Measurements from ENCODE around the gene POU5F1.
"Not testable (repeated sequence)": the region's sequence is repeated elsewhere in the genome, so short reads cannot be mapped to it uniquely, and the experiment has no call there.

POU5F1 gene

DNA sequence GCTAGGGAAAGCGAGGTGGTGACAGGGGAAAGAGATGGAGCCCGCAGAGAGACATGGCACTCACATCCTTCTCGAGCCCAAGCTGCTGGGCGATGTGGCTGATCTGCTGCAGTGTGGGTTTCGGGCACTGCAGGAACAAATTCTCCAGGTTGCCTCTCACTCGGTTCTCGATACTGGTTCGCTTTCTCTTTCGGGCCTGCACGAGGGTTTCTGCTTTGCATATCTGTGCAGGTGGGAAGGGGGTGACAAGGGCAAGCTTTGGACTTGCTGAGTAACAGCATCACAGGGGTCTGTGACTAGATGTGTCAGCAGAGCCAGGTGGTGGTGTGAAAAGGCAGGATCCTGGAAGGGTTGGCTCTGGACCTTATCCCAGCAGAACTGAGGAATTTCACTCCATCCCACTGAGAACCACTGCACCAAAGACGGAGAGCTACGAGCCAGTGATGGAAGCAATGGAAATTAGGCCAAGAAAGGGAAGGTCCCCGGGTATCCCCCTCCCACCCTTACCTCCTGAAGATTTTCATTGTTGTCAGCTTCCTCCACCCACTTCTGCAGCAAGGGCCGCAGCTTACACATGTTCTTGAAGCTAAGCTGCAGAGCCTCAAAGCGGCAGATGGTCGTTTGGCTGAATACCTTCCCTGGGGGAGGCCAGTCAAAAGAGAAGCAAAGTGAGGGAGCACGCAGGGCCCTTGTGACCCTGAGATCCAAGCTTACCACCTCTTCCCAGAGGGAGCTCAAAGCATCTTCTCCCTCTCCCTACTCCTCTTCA, 5.2 kb downstream of the POU5F1 start:
- DNase-seq, result peak in 1 of 2 experiments; percentile 60

DNA sequence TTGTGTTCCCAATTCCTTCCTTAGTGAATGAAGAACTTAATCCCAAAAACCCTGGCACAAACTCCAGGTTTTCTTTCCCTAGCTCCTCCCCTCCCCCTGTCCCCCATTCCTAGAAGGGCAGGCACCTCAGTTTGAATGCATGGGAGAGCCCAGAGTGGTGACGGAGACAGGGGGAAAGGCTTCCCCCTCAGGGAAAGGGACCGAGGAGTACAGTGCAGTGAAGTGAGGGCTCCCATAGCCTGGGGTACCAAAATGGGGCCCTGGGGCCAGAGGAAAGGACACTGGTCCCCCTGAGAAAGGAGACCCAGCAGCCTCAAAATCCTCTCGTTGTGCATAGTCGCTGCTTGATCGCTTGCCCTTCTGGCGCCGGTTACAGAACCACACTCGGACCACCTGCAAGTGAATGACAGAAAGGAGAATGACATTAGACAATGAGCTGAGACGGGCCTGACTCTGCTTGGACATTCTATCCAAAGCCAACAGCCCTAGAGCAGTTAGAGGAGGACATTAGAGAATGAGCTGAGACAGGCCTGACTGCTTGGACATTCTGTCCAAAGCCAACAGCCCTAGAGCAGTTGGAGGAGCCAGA, 5.9 kb downstream of the POU5F1 start:
- DNase-seq, result not testable (repeated sequence)

DNA sequence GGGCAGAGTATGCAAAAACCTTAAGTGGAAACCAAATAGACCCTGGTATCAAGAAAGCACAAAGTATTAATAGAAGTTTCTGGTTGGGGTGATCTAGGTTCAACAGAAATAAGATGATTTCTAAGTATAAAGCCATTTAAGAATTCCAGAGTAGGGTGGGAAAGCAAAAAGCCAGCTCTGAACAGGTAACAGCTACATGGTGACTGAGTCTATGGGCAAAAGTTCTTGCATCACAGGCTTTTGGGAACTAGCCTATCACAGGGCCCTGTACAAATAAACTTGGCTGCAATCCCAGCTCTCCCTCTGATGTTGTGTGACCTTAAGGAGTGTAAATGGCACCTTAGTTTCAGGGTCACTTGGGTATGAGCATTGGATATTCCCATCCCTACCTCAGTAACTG, 6.6 kb downstream of the POU5F1 start:
- no peak for DNase-seq

DNA sequence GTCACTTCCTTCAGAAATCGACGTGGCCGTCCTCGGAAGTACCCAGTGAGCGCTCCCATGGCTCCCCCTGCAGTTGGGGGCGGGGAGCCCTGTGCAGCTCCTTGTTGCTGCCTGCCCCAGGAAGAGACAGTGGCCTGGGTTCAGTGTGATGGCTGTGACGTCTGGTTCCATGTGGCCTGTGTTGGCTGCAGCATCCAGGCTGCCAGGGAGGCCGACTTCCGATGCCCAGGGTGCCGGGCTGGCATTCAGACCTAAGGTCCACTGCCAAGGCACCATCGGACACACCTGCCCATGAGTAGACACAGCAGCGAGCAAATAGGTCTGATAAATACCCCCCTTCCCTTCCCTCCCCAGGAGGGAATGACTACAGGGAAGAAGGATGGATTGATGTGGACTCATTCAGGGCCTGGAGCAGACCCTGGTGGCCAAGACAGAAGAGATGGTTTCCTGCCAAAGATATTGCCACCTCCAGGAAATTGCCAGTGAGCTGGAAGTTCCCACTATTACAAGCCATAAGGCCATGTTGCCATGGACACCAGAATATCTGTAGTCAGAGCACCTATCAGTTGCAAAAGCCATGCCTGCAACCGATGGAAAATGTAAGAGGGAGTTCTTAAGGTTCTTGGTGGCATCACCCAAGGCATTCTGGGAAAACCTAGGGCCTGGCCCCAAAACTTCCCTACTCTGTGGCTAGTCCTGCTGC, 7.9 kb downstream of the POU5F1 start:
- no peak for DNase-seq

DNA sequence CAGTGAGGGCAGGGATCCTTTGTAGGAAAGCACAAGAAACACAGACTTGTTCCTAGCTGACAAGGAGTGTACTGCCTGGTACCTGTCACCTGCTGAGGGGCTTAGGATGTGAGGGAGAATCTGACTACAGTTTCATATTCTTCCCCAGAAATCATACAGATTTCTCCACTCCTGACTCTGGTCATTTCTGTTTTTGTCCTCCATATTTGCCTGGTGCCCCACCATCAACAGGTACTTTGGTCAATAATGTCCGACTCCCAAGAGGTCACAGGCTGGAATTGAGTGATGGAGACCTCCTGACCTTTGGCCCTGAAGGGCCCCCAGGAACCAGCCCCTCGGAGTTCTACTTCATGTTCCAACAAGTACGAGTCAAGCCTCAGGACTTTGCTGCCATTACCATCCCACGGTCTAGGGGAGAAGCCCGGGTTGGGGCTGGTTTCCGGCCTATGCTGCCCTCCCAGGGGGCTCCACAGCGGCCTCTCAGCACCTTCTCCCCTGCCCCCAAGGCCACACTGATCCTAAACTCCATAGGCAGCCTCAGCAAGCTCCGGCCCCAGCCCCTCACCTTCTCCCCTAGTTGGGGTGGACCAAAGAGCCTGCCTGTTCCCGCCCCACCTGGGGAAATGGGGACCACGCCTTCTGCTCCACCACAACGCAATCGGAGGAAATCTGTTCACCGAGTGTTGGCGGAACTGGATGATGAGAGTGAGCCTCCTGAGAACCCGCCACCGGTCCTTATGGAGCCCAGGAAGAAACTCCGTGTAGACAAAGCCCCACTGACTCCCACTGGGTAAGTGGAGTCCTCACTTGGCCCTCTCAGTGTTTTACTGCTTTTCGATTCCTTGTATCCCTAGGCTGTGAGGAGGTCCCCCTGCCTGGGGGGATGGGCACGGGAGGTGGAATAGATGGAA, 9.0 kb downstream of the POU5F1 start:
- DNase-seq, result no peak

DNA sequence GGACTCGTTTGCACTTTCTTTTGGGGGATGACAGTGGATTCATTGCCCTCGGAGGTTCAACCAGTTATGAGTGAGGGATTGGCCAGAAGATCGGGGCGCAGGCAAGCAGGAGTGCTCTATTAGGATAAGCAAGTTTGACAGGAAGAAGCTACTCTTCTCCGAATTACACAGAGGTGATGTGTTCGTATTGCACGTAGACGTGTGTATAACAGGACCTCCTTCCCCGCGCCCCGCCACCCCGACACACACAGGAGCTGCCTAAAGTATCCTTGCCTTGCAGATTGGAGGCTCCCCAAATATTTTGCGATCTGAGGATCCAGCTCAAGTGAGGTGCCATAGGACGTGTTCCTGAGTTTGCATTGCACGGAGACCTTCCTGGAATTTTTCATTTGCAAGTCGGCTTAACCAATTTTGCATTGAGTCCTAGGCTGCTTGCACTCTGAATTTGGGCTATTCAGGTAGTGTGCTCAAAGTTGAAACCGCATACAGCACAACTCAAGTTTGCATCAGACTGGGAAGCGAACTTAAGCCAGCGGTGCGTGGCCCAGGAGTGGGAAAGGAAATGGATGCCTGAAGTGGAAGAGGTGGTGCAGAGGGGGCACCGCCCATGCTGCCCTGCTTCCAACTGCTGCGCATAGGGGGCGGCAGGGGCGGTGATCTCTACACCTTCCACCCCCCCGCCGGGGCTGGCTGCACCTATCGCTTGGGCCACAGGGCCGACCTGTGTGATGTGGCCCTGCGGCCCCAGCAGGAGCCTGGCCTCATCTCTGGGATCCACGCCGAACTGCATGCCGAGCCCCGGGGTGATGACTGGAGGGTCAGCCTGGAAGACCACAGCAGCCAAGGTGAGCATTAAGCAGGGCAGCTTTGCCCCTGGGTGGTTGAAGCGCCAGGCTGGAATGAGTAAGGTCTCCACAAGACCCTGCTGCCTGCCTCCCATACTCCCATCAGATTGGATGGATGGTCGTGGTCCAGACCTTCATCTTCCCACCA, 11.3 kb downstream of the POU5F1 start:
- peak in 1 of 2 experiments; percentile 34 for DNase-seq

DNA sequence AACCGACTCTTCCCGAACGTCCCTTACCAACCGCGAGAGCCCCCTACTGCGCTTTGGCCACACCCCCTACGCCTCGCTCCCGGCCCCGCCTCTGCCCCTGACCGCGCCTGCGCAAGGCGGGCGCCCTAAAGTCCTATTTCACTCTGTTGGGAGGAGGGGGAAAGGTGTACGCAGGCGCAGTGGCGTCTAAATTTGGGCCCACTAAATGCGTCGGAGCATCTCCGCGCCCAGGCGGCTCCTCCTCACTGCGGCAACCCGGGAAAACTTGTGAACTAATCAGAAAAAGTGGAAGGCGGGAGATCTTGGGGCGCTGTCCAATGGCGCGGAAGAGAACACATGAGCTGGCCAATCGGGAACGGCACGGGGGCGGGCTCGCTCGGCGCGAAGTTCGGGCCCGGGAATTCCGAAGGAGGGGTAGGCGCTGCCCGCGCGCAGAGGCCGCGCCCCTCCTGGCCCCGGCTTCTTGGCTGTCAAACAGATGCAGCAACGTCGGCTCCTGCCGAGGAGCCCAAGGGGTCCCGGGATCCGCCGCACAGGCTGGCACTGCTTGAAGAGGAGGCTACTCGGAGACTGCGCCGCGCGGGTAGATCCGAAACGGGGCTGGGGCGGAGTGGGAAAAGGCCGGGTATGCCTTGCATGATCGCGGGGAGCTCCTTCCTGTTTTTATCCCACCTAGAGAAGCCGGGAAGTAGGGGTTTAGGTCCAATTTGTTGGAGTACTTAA, 12.2 kb downstream of the POU5F1 start, which contains the start of gene TCF19:
TCF19 (plus strand) TSS at position 450 of the 723 bp plus-strand sequence. CDS start 881 bp downstream, outside the sequence.
- peak; percentile 98 to 99 for DNase-seq

DNA sequence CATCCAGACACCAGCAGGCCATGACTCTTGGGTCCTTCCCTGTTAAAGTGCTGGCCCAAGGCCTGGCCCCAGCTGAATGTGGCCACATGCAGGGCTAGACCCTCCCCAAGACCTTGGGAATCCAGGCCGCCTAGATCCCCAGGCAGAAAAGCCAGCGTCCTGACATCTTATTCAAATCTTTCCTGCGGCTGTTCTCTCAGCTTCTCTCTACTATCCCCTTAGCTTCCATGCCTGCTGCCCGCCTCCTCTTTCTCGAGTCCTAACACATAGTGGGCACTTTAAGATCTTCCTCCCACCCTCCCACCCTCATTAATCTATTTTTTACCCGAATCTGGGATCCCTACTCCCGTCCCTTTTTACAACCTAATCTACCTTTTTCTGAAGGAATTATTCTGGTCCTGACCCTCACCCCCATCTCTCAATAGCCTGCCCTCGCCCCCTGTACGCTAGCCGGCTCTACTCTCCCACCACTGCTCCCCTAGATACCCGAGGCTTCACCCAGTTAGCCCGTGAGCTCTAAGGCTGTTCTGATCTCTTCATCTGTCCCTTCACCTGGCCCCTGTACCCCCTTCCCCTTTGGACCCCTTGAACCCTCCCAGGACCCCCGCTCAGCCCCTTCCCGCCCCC, 12.9 kb downstream of the POU5F1 start, which contains the start of gene CCHCR1:
CCHCR1 (minus strand) TSS at position 290 of the 627 bp plus-strand sequence; CDS start at position 88, 202 bp downstream.
- no peak for DNase-seq

DNA sequence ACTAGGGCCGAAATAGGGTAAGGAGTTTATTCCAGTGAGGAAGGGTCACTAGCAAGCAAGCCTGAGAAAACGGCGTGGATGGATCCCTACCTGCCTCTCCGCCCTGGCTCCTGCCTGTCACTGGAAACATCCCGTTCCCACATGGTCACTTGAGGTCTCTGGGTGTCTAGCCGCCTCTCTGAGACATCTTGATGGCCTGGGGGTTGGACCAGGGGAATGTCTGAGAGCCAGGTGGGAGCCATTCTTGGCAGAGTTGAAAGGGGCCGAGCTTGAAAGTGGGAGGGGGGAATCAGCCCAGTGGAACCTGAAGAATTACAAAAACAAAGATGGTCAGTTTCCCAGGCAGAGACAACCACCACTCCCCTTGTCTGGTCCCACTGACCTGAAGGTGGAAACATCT, 13.8 kb downstream of the POU5F1 start:
- no peak for DNase-seq

DNA sequence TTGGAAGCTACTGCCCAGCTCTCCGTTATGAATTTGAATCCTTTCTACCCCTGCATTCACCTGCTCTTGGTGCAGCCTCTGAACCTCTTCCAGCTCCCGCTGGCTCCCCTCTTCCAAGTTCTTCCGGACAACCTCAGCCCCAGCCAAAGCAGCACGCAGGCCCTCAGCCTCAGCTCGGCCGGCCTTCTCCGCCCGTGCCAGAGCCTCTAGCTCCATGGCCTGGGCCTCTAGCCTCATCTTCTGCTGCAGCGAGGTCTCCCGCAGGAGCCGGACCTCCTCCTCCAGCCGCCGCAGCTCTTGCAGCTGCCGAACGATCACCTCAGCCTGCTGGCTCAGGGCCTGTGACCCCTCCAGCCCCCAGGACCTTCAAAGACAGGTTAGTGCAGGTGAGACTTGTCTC, 16.0 kb downstream of the POU5F1 start:
- DNase-seq, result no peak

DNA sequence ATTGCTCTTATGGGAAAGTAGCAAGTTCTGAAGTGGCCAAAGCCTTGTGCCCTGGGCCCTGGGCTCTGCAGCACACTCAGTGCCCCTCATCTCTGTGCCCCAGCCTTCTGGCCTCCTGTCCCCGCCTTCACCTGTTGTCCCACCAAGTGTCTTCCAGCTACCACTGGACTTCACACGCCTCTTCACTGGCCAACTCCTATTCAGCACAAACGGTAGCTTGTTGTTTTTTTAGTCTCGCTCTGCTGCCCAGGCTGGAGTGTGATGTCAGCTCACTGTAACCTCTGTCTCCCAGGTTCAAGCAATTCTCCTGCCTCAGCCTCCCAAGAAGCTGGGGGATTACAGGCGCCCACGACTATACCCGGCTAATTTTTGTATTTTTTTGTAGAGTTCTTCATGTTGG, 17.7 kb downstream of the POU5F1 start:
- no peak for DNase-seq

DNA sequence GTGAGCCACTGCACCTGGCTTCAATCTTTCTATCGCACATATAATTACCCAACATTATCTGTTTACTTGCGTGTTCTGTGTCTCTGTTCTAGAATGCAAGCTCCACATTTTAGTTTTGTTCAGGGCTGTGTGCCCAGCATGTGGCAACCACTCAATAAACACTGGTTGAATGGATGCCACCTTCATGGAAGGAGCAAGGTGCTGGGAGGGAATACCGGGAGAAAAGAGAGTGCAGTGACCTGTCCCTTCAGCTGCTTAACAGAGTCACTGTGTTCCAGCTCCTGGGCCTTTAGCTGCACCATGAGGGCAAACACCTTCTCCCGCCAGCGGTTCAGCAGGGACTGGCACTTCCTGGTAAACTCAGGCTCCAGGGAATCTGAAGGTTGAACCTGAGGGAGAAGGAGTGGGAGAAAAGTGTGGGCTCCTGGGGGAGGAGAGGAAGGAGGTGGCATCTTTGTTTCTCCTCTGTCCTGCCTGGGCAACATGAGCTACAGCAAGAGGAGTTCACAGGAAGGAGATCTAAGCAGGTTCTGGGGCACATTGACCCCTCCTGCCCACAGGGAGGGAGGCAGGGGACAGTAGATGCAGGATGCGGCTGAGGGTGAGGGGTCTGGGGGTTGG, 20.5 kb downstream of the POU5F1 start:
- no peak for DNase-seq

DNA sequence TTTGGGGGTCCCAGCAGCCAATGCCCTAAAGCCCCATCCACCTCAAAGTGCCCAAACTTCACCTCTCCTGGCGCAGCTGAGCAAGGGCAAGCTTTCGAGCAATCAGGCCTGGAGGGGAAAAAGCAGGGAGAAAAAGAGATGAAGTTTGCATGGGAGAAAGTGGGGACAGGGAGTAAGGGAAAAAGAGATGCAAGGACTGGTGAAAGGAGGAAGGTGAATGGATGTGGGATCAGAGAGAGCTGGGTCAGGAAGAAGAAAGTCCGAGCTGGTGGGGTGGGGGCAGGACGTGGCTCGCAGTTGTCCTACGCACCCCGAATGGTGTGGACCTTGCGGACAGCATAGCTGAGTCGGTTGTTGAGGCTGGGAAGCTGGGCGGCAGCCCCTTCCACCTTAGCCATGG, 25.1 kb downstream of the POU5F1 start:
- DNase-seq, result no peak

DNA sequence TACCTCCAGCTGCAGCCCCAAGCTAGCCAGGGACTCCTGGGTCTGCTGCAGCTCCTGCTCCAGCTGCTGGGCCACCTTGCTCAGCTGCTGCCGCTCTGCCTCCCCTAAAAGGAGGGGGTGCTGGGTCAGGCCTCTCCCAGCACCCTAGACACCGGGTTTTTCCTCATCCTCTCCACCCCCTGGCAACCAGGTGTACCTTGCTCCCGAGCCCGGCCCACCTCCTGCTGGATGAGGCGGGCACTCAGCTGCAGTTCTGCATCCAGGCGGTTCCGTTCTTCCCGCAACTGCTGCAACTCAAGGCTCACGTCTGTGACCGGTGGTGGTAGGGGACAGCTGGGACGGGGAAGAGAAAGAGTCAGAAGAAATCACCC, 25.5 kb downstream of the POU5F1 start:
- DNase-seq, result no peak

DNA sequence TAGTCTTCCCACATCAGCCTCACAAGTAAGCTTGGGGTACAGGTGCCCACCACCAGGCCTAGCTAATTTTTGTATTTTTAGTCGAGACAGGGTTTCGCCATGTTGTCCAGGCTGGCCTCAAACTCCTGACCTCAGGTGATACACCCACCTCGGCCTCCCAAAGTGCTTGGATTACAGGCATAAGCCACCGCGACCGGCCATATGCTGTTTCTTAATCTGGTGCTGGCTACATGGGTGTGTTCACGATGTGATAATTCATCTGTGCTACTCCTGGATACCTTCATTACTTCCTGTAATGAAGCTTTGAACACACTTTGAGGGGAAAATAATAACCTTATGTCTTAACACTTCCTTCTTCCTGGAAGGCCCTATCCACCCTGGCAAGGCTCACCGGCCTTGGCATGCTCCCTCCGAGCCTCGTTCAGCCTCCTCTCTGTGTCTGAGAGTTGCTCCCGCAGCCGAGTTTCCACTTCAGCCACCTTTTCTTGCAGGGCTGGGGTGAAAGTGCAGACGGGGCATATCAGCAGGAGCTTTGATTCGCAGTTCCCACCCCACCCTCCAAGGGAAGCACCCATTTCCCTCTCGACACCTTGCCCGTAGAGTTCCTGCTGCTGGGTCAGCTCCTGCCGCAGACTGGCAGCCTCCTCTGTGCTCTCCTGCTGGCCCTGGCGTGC, 26.0 kb downstream of the POU5F1 start:
- peak in 1 of 2 experiments; percentile 3 for DNase-seq

DNA sequence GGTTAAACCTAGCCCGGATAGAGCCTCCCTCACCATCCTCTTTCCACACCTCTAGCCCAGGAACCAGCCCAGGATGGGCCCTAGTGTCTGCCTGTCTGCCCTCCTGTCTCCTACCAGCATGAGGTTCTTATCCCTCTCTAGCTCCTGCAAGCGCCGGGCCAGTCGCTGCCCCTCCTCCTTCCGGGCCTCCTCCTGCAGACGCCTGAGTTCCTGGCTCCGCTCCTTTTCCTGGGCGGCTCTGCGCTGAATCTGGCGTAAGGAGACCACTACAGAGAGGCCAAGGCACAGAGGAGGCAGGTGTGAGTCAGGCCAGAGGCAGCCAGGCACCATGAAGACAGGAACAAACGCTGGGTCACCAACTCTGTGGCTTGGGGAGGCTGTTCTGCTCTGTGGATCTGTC, 27.3 kb downstream of the POU5F1 start:
- DNase-seq, result no peak

DNA sequence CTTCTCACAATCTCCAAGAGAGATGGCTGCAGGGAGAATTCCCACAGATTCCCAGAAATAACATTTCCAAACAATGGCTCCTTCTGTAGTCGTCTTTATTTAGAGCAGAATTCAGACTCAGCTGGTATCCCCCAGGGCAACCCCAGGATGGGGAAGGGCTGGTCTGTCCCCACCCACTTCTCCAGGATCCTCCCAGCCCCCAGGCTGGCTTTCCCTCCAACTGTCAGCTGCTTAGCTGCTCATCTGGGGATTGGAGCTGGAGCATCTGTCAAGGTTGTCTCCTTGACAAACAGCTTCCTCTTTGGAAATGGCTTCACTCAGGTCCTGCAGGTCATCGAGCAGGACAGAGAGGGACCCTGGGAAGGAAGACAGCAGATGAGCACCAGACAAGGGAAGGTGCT, 28.1 kb downstream of the POU5F1 start:
- DNase-seq, result peak; percentile 19 to 58

DNA sequence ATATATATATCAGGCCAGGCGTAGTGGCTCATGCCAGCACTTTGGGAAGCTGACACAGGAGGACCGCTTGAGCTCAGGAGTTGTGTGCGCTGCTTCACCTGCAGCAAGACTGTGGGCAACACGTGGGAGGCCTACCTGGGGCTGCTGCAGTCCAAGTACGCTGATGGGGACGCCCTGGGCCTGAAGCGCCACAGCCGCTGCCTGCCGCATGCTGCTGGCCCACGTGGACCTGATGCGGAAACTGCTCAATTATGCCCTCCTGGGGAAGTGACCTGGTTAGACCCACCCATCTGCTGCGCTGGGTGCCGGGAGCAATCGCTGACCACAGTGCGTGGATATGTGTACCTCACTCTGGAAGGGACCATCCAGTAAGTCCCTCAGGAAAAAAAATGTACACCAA, 29.8 kb downstream of the POU5F1 start:
- DNase-seq, result no peak

DNA sequence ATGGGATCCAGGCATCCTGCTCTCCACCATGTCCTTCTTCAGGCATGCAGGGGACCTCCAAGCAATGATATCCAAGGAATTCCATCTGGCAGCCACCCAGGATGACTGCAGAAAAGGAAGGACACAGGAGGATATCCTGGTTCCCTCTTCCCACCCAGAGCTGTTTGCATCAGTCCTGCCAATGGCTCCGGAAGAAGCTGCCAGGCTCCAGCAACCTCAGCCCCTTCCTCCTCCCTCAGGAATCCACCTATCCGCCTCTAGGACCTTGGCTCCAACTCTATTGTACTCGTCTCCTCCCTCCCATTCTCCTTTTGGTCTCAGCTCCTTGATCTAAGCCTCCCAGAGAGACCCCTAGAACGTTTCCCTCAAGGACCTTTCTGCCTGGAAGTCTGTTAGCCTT, 30.9 kb downstream of the POU5F1 start:
- no peak for DNase-seq
